B cell (primary cell): Measurements from ENCODE around the gene DHX35. TPM values are rescaled to one million over a fixed set of nuclear protein-coding genes. Genes with fewer than 3 reads are reported as not detected.

Source experiments
- ATAC-seq: fragments of 200-7000 bp; cut with Tn5 transposase; one replicate; pipeline ENCODE4 v1.10.0; 2021; ENCODE audit warnings: low read depth, mild to moderate bottlenecking, moderate number of reproducible peaks, moderate library complexity
- CTCF ChIA-PET: fragments of 350-600 bp; sonication (Branson Sonifier 250); formaldehyde crosslinking; loops from one replicate; lab custom pipeline; 2021; ENCODE audit warnings: antibody characterized with exemption, inconsistent platforms; lab: Charles Lee
- POLR2A ChIA-PET: fragments of 350-600 bp; sonication (Branson Sonifier 250); formaldehyde crosslinking; loops from one replicate; lab custom pipeline; 2021; ENCODE audit warnings: antibody characterized with exemption; lab: Charles Lee
- DNase-seq: peaks from one replicate; pipeline ENCODE4 v3.0.0; 2013
- H2AFZ ChIP-seq: 2 replicates; pipeline ENCODE4 v1.6.1; 2012; ENCODE audit warnings: mild to moderate bottlenecking, low read depth, low read length; ENCODE audit not compliant: insufficient read depth, poor library complexity, severe bottlenecking
- H3K27ac ChIP-seq, 2 donors: 1 replicate in 1 of 2; 2 replicates in 1 of 2; pipeline ENCODE4 v1.5.1; 2012 to 2013; ENCODE audit warnings: low read length in 2 of 2, mild to moderate bottlenecking in 2 of 2, moderate library complexity in 1 of 2
- H3K27me3 ChIP-seq, 4 experiments: fragments of 200-600 bp in 1 of 4; sonication (generic) in 1 of 4; replicated peaks in 1 of 4; 1 replicate in 2 of 4; 2 replicates in 2 of 4; pipeline versions ENCODE4 v1.6.1 to v1.7.0; 2013 to 2016; ENCODE audit warnings: low read length in 3 of 4, mild to moderate bottlenecking in 2 of 4, mixed read lengths in 1 of 4, moderate library complexity in 1 of 4; ENCODE audit not compliant: insufficient read depth in 4 of 4, control insufficient read depth in 3 of 4; ENCODE audit errors: control extremely low read depth in 1 of 4
- H3K36me3 ChIP-seq, 2 experiments: replicated peaks in 1 of 2; 1 replicate in 1 of 2; 2 replicates in 1 of 2; pipeline versions ENCODE4 v1.6.1 to v1.7.1; 2013; ENCODE audit warnings: low read length in 1 of 2; ENCODE audit not compliant: insufficient read depth in 2 of 2, control insufficient read depth in 1 of 2; ENCODE audit errors: control extremely low read depth in 1 of 2, extremely low read depth in 1 of 2
- H3K4me1 ChIP-seq, 2 donors: fragments of 200-600 bp in 1 of 2; sonication (generic) in 1 of 2; 1 replicate in 1 of 2; 2 replicates in 1 of 2; pipeline versions ENCODE4 v1.5.1 to v1.6.1; 2013 to 2017; ENCODE audit warnings: low read length in 2 of 2; ENCODE audit not compliant: control insufficient read depth in 2 of 2, insufficient read depth in 2 of 2
- H3K4me2 ChIP-seq: replicated peaks from 2 replicates; pipeline ENCODE3; 2012; ENCODE audit warnings: mild to moderate bottlenecking, low read depth, low read length; ENCODE audit not compliant: poor library complexity, severe bottlenecking
- H3K4me3 ChIP-seq, 5 experiments: fragments of 200-600 bp in 1 of 5; sonication (generic) in 1 of 5; 1 replicate in 3 of 5; 2 replicates in 2 of 5; pipeline versions ENCODE4 v1.5.1 to v1.7.0; 2011 to 2016; ENCODE audit warnings: low read length in 4 of 5, mild to moderate bottlenecking in 4 of 5, low read depth in 2 of 5, control low read depth in 1 of 5, moderate library complexity in 1 of 5; ENCODE audit not compliant: insufficient read depth in 1 of 5; ENCODE audit errors: control extremely low read depth in 1 of 5, extremely low read depth in 1 of 5
- H3K79me2 ChIP-seq: fragments of 200-600 bp; sonication (generic); one replicate; pipeline ENCODE4 v1.6.0; 2016; ENCODE audit warnings: low read length; ENCODE audit not compliant: control insufficient read depth, insufficient read depth
- H3K9ac ChIP-seq: fragments of 200-600 bp; sonication (generic); 2 replicates; pipeline ENCODE4 v1.6.1; 2017; ENCODE audit warnings: mild to moderate bottlenecking, low read length, moderate library complexity
- H3K9me3 ChIP-seq, 3 donors: one replicate each; pipeline versions ENCODE4 v1.6.1 to v1.7.1; 2013; ENCODE audit warnings: low read length in 2 of 3; ENCODE audit not compliant: control insufficient read depth in 2 of 3, insufficient read depth in 1 of 3; ENCODE audit errors: control extremely low read depth in 1 of 3
- H4K20me1 ChIP-seq: 2 replicates; pipeline ENCODE4 v1.6.0; 2012; ENCODE audit warnings: mild to moderate bottlenecking, low read length; ENCODE audit not compliant: insufficient read depth, control insufficient read depth, poor library complexity, severe bottlenecking
- H3K27ac Mint-ChIP-seq: one replicate; pipeline ENCODE4 v1.8.0; 2021; ENCODE audit warnings: mixed read lengths
- H3K27me3 Mint-ChIP-seq: one replicate; pipeline ENCODE4 v1.8.0; 2021; ENCODE audit warnings: mixed read lengths
- H3K4me1 Mint-ChIP-seq: one replicate; pipeline ENCODE4 v1.8.0; 2021; ENCODE audit warnings: mixed read lengths
- H3K4me3 Mint-ChIP-seq: one replicate; pipeline ENCODE4 v1.8.0; 2021; ENCODE audit warnings: mixed read lengths
- H3K9me3 Mint-ChIP-seq: one replicate; pipeline ENCODE4 v1.8.0; 2022; ENCODE audit warnings: mixed read lengths; ENCODE audit not compliant: insufficient read depth
- CTCF ChIP-seq: fragments of 200-600 bp; IDR thresholded peaks from one replicate; pipeline ENCODE4 v1.8.0; 2022; ENCODE audit warnings: antibody characterized with exemption, mild to moderate bottlenecking
- EZH2 ChIP-seq: IDR thresholded peaks from 2 replicates; pipeline ENCODE4 v1.6.1; 2012; ENCODE audit warnings: borderline replicate concordance, low read depth, mild to moderate bottlenecking, moderate library complexity, low read length; ENCODE audit not compliant: insufficient read depth, poor library complexity, severe bottlenecking
- WGBS: methylation state at CpG from one replicate; pipeline ENCODE4 v1.1.5; 2013; ENCODE audit warnings: missing lambda C conversion rate; ENCODE audit not compliant: insufficient coverage; 5-methylcytosine and 5-hydroxymethylcytosine counted together
- intact Hi-C: fragments of 100-400 bp; cut with micrococcal nuclease; formaldehyde crosslinking; loops from one replicate; pipeline ENCODE4 v1.10.0; 2022
- polyA plus RNA-seq: library from polyadenylated mRNA; depleted of rRNA; stranded (reverse); fragments of >200 nt; gene quantifications from 2 replicates; pipeline ENCODE4 v1.2.3, GENCODE V29; 2012
- total RNA-seq, 2 donors: library from RNA; stranded (reverse); fragments of 120-200 nt in 1 of 2; gene quantifications; 1 replicate in 1 of 2; 2 replicates in 1 of 2; pipeline versions ENCODE4 v1.2.3 to v1.2.4, GENCODE V29; 2013 to 2022

The DHX35 gene
- total and polyA plus RNA-seq, 2 donors (not counting 1 experiment from before 2014, with no cell fraction given): 7.5 to 12.4 TPM

GRCh38 chr20:38979434-38979833 is 17.3 kb downstream of the DHX35 start:
- ATAC-seq: no peak
- peaks cover 6 to 10% of the 10 kb centered on the region in 2 experiments for H3K36me3 ChIP-seq
- H3K4me1 Mint-ChIP-seq: no peaks in the 10 kb centered on the region

GRCh38 chr20:38979842-38980241 is 17.7 kb downstream of the DHX35 start:
- H3K9me3 Mint-ChIP-seq: no peaks in the 10 kb centered on the region
- H3K4me3 Mint-ChIP-seq: no peak overlapping the region
- no peaks in the 10 kb centered on the region for H3K27me3 Mint-ChIP-seq
- ChIA-PET POLR2A (no interaction called here), CTCF (interaction anchor here (0.6 to 1.9 kb wide), 3 partner anchors 9 to 101 kb away, joined by 3 to 5 read pairs (median 3); partner anchors contain the start of gene DHX35)
- peaks cover 6% of the 10 kb centered on the region for H3K79me2 ChIP-seq
- DNase-seq (no peak), ATAC-seq (no peak)
- H3K27me3 ChIP-seq: no peaks in the 10 kb centered on the region
- H3K27ac ChIP-seq: no peak overlapping the region
- no peak overlapping the region for H2AFZ ChIP-seq
- H3K9ac ChIP-seq: no peak overlapping the region
- no peak overlapping the region for H3K4me2 ChIP-seq
- H3K9me3 ChIP-seq: no peaks in the 10 kb centered on the region
- H3K27ac Mint-ChIP-seq: no peak overlapping the region
- TF ChIP-seq CTCF: no peak
- TF ChIP-seq EZH2: no peak
- H4K20me1 ChIP-seq: no peaks in the 10 kb centered on the region
- intact Hi-C loops: no loop called here
- no peaks in the 10 kb centered on the region for H3K4me1 Mint-ChIP-seq
- peaks cover 6 to 8% of the 10 kb centered on the region in 2 experiments for H3K36me3 ChIP-seq
- H3K4me1 ChIP-seq: no peaks in the 10 kb centered on the region
- H3K4me3 ChIP-seq: no peak overlapping the region
- no CpG with 5 or more reads among the region's 3 CpGs for WGBS

More at GRCh38 chr20:38979434-38979833, 17.3 kb downstream of the DHX35 start:
- no peak for TF ChIP-seq EZH2
- TF ChIP-seq CTCF: no peak
- Histone ChIP-seq H3K4me2 (no peak overlapping the region), H3K4me3 (no peak overlapping the region), H3K27me3 (no peaks in the 10 kb centered on the region), H3K4me1 (no peaks in the 10 kb centered on the region), H3K79me2 (peaks cover 6% of the 10 kb centered on the region), H2AFZ (no peak overlapping the region), H3K27ac (no peak overlapping the region), H4K20me1 (no peaks in the 10 kb centered on the region), H3K9ac (no peak overlapping the region), H3K9me3 (no peaks in the 10 kb centered on the region)
- ChIA-PET POLR2A (no interaction called here), CTCF (interaction anchor here (0.6 to 1.9 kb wide), 3 partner anchors 9 to 101 kb away, joined by 3 to 5 read pairs (median 3); partner anchors contain the start of gene DHX35)
- DNase-seq: no peak
- Mint-ChIP-seq H3K9me3 (no peaks in the 10 kb centered on the region), H3K4me3 (no peak overlapping the region), H3K27me3 (no peaks in the 10 kb centered on the region), H3K27ac (no peak overlapping the region)
- WGBS: no CpG with 5 or more reads among the region's 2 CpGs
- intact Hi-C loops: no loop called here
